ENCODE measurements around the gene TOMM34.

GRCh38 chr20:44945261-44945660, 14.9 kb downstream of the TOMM34 start:
- no peak for TF ChIP-seq SMAD3 (CRISPR knock-in tag; IDR thresholded peaks at IDR 0.05; ENCODE audit: borderline replicate concordance)
- TF ChIP-seq CTCF (IDR thresholded peaks at IDR 0.05), result no peak
- TF ChIP-seq SP1 (CRISPR knock-in tag; conservative IDR thresholded peaks at IDR 0.05), result no peak
- no peak for TF ChIP-seq HMGXB4 (CRISPR knock-in tag; IDR thresholded peaks at IDR 0.05)
- no peak for TF ChIP-seq IRF2 (CRISPR knock-in tag; IDR thresholded peaks at IDR 0.05; ENCODE audit: borderline replicate concordance, low read depth)
- TF ChIP-seq ZNF263 (CRISPR knock-in tag; IDR thresholded peaks at IDR 0.05; ENCODE audit: low read depth), result no peak
- no peak for TF ChIP-seq TEAD4 (CRISPR knock-in tag; IDR thresholded peaks at IDR 0.05)
